IPS DF 4.7 (cell line): ENCODE measurements around the gene KLK1.

Experiments used
- DNase-seq: peaks from one replicate; pipeline ENCODE4 v3.0.0-alpha.2; 2013; ENCODE audit warnings: low spot score; ENCODE audit errors: extremely low read depth

KLK1 gene

GRCh38 chr19:50823389-50824042 is at the start of gene KLK1:
KLK1 (minus strand) TSS chr19:50823787; CDS start chr19:50823748, 39 bp downstream.
- no peak for DNase-seq

DNA sequence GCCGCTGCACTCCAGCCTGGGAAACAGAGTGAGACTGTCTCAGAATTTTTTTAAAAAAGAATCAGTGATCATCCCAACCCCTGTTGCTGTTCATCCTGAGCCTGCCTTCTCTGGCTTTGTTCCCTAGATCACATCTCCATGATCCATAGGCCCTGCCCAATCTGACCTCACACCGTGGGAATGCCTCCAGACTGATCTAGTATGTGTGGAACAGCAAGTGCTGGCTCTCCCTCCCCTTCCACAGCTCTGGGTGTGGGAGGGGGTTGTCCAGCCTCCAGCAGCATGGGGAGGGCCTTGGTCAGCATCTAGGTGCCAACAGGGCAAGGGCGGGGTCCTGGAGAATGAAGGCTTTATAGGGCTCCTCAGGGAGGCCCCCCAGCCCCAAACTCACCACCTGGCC is 49.5 kb upstream of the KLK1 start, which contains the start of gene KLK2:
Gene KLK2, plus strand, starts transcription at position 384 of the 400 bp plus-strand sequence. CDS start 35 bp downstream, outside the sequence.
- no peak for DNase-seq

- no peak for DNase-seq
Observed at GRCh38 chr19:50870417-50871089, 47.0 kb upstream of the KLK1 start.

- DNase-seq = no peak
Observed at GRCh38 chr19:50869479-50869878, 45.9 kb upstream of the KLK1 start.

DNA sequence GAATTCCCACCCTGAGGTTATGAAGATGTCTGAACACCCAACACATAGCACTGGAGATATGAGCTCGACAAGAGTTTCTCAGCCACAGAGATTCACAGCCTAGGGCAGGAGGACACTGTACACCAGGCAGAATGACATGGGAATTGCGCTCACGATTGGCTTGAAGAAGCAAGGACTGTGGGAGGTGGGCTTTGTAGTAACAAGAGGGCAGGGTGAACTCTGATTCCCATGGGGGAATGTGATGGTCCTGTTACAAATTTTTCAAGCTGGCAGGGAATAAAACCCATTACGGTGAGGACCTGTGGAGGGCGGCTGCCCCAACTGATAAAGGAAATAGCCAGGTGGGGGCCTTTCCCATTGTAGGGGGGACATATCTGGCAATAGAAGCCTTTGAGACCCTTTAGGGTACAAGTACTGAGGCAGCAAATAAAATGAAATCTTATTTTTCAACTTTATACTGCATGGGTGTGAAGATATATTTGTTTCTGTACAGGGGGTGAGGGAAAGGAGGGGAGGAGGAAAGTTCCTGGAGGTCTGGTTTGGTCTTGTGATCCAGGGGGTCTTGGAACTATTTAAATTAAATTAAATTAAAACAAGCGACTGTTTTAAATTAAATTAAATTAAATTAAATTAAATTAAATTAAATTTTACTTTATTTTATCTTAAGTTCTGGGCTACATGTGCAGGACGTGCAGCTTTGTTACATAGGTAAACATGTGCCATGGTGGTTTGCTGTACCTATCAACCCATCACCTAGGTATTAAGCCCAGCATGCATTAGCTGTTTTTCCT is 38.1 kb upstream of the KLK1 start:
- no peak for DNase-seq

- DNase-seq = no peak
Observed at GRCh38 chr19:50861010-50861409, 37.4 kb upstream of the KLK1 start.

- DNase-seq = no peak
Observed at GRCh38 chr19:50859849-50860248, 36.3 kb upstream of the KLK1 start.

- no peak for DNase-seq
Observed at GRCh38 chr19:50858886-50859285, 35.3 kb upstream of the KLK1 start.

GRCh38 chr19:50857366-50857765 is 33.8 kb upstream of the KLK1 start:
- DNase-seq = no peak

DNA sequence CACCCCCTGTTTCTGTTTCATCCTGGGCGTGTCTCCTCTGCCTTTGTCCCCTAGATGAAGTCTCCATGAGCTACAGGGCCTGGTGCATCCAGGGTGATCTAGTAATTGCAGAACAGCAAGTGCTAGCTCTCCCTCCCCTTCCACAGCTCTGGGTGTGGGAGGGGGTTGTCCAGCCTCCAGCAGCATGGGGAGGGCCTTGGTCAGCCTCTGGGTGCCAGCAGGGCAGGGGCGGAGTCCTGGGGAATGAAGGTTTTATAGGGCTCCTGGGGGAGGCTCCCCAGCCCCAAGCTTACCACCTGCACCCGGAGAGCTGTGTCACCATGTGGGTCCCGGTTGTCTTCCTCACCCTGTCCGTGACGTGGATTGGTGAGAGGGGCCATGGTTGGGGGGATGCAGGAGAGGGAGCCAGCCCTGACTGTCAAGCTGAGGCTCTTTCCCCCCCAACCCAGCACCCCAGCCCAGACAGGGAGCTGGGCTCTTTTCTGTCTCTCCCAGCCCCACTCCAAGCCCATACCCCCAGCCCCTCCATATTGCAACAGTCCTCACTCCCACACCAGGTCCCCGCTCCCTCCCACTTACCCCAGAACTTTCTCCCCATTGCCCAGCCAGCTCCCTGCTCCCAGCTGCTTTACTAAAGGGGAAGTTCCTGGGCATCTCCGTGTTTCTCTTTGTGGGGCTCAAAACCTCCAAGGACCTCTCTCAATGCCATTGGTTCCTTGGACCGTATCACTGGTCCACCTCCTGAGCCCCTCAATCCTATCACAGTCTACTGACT is 31.2 kb upstream of the KLK1 start, which contains the start of gene KLK3:
Gene KLK3, plus strand, starts transcription at position 280 of the 775 bp plus-strand sequence. Its CDS starts 41 bp downstream, at position 321.
- no peak for DNase-seq

GRCh38 chr19:50851620-50852019 is 28.0 kb upstream of the KLK1 start:
- DNase-seq = no peak

GRCh38 chr19:50850738-50851137 is 27.2 kb upstream of the KLK1 start:
- no peak for DNase-seq

GRCh38 chr19:50844296-50844935 is 20.8 kb upstream of the KLK1 start:
- DNase-seq = no peak

DNA sequence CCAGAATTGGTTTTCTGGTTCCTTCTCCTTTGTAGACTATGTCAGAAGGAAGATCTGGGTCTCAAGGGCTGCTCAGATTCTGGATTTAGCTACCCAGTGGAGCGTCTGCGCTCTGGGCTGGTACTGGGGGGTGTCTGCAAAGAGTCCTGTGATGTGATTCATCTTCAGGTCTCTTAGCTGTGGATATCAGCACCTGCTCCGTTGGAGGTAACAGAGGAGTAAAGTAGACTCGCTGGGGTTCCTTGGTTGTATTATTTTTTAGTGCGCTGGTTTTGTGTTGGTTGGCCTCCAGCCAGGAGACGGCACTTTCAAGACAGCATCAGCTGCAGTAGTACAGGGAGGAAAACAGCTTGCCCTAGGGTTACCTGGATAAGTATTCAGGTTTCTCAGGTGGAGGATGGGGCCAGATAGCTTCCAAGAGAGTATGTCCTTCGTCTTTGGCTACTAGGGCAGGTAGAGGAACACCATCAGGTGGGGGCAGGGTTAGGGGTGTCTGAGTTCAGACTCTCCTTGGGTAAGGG is 20.2 kb upstream of the KLK1 start:
- DNase-seq = no peak

DNA sequence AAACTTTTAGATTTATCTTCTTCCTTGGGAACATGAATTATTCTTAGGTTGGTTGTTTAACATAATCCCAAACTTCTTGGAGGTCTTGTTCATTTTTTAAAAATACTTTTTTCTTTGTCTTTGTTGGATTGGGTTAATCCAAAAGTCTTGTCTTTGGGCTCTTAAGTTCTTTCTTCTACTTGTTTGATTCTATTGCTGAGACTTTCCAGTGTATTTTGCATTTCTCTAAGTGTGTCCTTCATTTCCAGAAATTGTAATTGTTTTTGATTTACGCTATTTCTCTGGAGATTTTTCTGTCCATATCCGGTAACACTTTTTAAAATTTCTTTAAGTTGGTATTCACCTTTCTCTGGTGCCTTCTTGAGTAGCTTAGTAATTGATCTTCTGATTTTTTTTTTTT is 19.6 kb upstream of the KLK1 start:
- DNase-seq = no peak

DNA sequence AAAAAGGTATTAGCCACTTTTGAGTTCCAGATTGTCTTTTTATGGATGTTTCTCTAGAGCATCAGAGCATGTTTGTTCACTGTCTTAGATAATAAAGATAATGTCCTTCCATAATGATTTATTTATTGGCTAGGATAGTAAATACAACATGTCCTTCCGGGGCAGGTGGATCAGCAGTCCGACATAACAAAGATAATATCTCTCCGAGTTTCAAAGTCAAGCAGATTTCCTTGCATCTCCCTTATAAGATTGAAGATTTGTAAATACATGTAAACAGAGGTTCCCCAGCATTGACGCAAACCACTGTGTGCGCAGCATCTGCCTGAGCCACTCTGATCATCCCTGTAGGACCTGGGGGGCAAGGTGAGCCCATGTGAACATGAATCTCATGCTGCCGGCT is 18.5 kb upstream of the KLK1 start:
- DNase-seq = no peak

DNA sequence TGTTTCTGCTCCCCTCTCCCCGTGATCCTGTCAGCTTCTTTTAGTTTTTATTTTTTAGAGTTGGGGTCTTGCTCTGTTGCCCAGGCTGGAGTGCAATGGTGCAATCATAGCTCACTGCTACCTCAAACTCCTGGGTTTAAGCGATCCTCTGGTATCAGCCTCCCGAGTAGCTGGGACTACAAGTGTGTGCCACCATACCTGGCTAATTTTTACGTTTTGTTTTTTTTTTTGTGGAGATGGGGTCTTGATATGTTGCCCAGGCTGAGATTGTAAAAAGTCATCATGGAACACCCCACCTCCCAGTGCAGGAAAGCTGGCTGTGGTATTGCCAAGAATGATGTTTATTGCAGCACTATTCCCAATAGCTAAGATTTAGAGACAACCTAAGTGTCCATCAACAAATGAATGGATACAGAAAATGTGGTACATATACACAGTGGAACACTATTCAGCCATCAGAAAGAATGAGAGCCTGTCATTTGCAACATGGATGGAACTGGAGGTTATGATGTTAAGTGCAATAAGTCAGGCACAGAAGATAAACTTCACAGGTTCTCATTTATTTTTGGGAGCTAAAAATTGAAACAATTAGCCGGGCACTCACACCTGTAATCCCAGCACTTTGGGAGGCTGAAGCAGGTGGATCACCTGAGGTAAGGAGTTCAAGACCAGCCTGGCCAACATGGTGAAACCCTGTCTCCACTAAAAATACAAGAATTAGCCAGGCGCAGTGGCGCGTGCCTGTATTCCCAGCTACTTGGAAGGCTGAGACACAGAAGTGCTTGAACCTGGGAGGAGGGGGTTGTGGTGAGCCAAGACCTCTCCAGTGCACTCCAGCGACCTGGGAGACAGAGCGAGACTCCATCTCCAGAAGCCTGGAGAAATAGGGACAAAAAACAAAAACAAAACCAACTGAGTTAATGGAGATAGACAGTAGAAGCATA is 16.4 kb upstream of the KLK1 start:
- no peak for DNase-seq

DNA sequence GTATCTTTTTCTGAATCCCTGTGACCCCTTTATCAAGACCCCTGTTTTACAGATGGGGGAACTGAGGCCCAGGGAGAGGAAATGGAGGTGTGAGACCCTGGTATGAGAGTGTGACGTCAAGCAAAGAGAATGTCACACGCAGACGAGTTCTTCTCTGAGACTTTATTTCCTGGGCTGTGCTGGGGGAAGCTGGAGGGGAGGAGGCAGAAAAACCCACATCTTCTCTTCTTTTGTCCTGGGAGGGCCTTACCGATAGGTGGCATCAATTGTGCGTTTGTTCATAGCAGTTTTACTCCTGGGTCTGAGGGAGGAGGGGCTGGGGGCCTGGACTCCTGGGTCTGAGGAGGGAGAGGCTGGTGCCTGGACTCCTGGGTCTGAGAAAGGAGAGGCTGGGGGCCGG is 14.7 kb upstream of the KLK1 start:
- DNase-seq = no peak

DNA sequence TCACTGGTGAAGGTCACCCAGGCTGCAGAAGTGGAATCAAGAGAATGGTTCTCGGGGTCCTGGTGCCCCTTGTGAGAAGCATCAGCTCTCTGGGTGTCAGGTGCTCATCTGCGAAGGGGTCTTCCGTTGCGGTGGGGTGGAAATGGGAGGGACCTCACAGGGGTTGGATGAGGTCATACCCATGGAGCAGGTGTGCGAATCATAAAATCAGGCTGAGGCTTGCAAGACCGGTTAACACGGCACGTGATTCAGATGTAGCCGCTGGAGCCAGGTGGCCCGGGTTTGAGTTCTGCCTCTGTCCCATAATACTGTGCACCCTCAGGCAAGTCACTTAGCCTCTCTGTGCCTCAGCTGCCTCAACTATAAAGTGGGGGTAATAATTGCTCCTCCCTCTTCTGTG is 13.7 kb upstream of the KLK1 start:
- no peak for DNase-seq
